ENCODE data around the gene ZNF333. TPM values are rescaled to one million over a fixed set of nuclear protein-coding genes. Genes with fewer than 3 reads are reported as not detected.

ZNF333 gene
- total RNA-seq, 2 donors from 2014 or later: 14.2 to 18.2 TPM

DNA sequence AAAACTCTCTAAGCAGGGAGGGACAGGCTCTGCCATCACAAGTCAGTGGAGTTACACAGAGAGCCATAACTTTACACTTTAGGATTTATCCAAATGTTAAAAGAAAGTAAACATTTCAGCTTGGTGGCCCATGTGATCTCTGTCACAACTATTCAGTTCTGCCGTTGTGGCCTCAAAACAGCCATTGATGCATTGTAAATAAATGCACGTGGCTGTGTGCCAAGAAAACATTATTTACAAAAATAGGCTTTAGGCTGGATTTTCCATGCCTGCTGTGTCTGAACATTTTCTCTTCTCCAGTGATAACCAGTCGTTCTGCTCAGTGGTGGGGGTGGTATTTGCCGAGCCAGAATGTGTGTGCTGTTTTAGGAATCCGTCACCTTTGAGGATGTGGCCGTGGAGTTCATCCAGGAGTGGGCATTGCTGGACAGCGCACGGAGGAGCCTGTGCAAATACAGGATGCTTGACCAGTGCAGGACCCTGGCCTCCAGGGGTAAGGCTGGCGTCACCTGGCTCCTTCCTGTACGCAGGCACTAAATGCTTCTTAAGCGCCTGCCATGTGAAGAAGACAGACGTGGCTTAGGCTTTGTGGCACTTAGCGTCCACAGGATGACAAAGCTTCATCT lies 4.9 kb downstream of the ZNF333 start:
- peaks cover 5 to 9% of the 10 kb centered on the region in 2 donors for H3K36me3 ChIP-seq (replicated peaks in 1 of 2; ENCODE audit: insufficient read depth in 1 of 2, low read depth in 2 of 2)
- 68 to 83% methylated on average over 8 to 13 of the region's 13 CpGs for WGBS, 2 donors
- intact Hi-C loops (cut with DNase I): no loop called here
- no peaks in the 10 kb centered on the region for H3K9me3 ChIP-seq
- DNase-seq: no peak
- H3K27me3 ChIP-seq: no peaks in the 10 kb centered on the region
- ATAC-seq: no peak
- no peak overlapping the region for H3K4me3 ChIP-seq
- H3K4me1 ChIP-seq: peaks cover 9% of the 10 kb centered on the region
- no peak overlapping the region for H3K27ac ChIP-seq
- TF ChIP-seq, protein P1, sequence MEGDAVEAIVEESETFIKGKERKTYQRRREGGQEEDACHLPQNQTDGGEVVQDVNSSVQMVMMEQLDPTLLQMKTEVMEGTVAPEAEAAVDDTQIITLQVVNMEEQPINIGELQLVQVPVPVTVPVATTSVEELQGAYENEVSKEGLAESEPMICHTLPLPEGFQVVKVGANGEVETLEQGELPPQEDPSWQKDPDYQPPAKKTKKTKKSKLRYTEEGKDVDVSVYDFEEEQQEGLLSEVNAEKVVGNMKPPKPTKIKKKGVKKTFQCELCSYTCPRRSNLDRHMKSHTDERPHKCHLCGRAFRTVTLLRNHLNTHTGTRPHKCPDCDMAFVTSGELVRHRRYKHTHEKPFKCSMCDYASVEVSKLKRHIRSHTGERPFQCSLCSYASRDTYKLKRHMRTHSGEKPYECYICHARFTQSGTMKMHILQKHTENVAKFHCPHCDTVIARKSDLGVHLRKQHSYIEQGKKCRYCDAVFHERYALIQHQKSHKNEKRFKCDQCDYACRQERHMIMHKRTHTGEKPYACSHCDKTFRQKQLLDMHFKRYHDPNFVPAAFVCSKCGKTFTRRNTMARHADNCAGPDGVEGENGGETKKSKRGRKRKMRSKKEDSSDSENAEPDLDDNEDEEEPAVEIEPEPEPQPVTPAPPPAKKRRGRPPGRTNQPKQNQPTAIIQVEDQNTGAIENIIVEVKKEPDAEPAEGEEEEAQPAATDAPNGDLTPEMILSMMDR (IDR thresholded peaks at IDR 0.05): no peak
- TF ChIP-seq POLR2A (IDR thresholded peaks at IDR 0.05): no peak

DNA sequence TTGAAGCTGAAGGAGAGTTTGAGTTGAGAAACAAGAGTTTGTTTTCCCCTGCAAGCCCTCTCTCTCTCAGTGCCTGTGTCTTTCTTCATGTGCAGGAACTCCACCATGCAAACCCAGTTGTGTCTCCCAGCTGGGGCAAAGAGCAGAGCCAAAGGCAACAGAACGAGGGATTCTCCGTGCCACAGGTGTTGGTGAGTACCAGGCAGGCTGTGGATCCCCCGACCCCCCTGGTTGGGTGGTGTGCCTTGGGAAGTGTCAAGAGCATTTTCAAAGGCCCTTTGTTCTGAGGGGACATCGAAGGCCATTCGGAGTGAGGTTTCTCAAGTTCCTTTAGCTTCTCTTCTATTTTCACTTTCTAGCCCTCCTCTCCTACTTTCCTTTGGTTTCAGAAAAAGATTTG lies 5.6 kb downstream of the ZNF333 start:
- Histone ChIP-seq H3K4me3 (no peak overlapping the region), H3K27ac (no peak overlapping the region), H3K9me3 (no peaks in the 10 kb centered on the region), H3K4me1 (peaks cover 9% of the 10 kb centered on the region), H3K36me3 (replicated peaks in 1 of 2; ENCODE audit: insufficient read depth in 1 of 2, low read depth in 2 of 2) (peaks cover 5 to 15% of the 10 kb centered on the region in 2 donors), H3K27me3 (no peaks in the 10 kb centered on the region)
- TF ChIP-seq POLR2A (IDR thresholded peaks at IDR 0.05): no peak
- TF ChIP-seq, protein P1 (IDR thresholded peaks at IDR 0.05): no peak
- DNase-seq (no peak), ATAC-seq (no peak)
- intact Hi-C loops (cut with DNase I): no loop called here
- 90 to 93% methylated on average over 5 of the region's 5 CpGs for WGBS, 2 donors

DNA sequence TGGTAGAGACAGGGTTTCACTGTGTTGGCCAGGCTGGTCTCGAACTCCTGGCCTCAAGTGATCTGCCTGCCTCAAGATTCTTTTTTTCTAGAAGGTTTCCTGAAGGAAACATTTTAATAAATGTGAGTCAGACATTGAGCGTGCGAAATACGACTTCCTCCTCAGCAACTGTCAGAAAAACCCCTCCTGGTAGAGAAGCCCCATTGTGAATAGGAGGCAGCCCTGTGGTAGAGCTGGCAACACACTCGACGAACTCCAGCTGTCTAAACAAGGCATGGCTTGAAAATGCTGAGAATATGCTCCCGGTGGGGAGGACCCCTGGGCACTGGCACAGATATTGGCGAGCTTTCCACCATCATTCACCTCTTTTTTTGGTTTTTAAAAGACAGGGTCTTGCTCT lies 9.8 kb downstream of the ZNF333 start:
- Histone ChIP-seq H3K27me3 (no peaks in the 10 kb centered on the region), H3K27ac (no peak overlapping the region), H3K4me3 (no peak overlapping the region), H3K4me1 (no peaks in the 10 kb centered on the region), H3K9me3 (no peaks in the 10 kb centered on the region), H3K36me3 (replicated peaks in 1 of 2; ENCODE audit: insufficient read depth in 1 of 2, low read depth in 2 of 2) (peaks cover 9 to 31% of the 10 kb centered on the region in 2 donors)
- DNase-seq (no peak), ATAC-seq (no peak)
- TF ChIP-seq, protein P1 (IDR thresholded peaks at IDR 0.05): no peak
- TF ChIP-seq POLR2A (IDR thresholded peaks at IDR 0.05): no peak
- WGBS, 2 donors: 85 to 94% methylated on average over 8 of the region's 8 CpGs
- intact Hi-C loops (cut with DNase I): no loop called here

DNA sequence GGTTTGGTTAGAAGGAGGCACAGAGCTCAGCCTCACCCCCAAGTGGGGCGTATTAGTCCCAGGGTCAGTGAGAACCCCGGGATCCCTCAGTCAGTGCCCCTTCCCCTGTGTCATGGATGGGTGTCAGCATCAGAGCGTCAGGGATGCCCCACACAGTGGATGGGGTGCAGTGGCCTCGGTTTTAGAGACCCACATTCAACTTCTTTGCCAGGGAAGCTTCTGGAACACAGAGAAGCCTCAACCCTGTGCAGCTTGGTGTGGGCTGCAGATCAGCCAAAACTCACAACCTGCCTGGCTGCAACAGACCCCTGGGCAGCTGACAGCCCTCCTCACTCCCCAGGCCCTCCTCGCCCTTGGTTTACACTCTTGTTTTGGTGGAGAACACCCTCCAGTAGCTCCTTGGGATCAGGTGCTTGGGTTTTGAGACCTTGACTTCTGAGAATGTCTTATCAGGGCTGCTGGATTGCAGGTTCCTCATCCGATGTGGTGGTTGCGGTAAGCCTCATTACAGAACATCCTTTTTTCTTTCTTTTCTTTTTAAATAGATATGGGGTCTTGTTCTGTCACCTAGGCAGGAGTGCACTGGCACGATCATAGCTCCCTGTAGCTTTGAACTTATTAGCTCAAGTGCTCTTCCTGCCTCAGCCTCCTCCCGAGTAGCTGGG lies 11.0 kb downstream of the ZNF333 start:
- no peak for DNase-seq
- no peaks in the 10 kb centered on the region for H3K27me3 ChIP-seq
- H3K27ac ChIP-seq: no peak overlapping the region
- H3K4me1 ChIP-seq: no peaks in the 10 kb centered on the region
- no peak for ATAC-seq
- WGBS, 2 donors: 91 to 92% methylated on average over 6 to 9 of the region's 9 CpGs
- no peak overlapping the region for H3K4me3 ChIP-seq
- no peak for TF ChIP-seq POLR2A (IDR thresholded peaks at IDR 0.05)
- TF ChIP-seq, protein P1 (IDR thresholded peaks at IDR 0.05): no peak
- intact Hi-C loops (cut with DNase I): no loop called here
- H3K9me3 ChIP-seq: no peaks in the 10 kb centered on the region
- peaks cover 9 to 31% of the 10 kb centered on the region in 2 donors for H3K36me3 ChIP-seq (replicated peaks in 1 of 2; ENCODE audit: insufficient read depth in 1 of 2, low read depth in 2 of 2)

DNA sequence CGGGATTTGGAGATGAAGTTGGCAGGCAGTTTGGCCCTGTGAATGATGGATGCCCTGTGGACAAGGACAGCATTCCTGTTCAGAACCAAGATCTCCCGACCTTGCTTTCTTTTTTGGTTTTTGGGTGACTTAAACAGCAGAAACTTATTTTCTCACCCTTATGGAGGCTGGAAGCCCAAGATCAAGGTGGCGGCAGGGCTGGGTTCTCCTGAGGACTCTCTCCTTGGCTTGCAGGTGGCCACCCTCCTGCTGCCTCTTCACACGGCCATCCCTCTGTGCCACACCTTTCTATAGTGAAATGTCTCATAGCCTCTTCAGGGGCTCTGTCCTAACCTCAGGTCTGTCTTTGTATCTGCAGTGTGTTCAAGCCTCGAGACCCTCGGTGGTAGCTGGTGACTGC lies 14.0 kb downstream of the ZNF333 start:
- intact Hi-C loops (cut with DNase I): no loop called here
- no peaks in the 10 kb centered on the region for H3K27me3 ChIP-seq
- TF ChIP-seq, protein P1 (IDR thresholded peaks at IDR 0.05): no peak
- TF ChIP-seq POLR2A (IDR thresholded peaks at IDR 0.05): no peak
- H3K27ac ChIP-seq: no peak overlapping the region
- H3K9me3 ChIP-seq: no peaks in the 10 kb centered on the region
- ATAC-seq (no peak), DNase-seq (no peak)
- WGBS, 2 donors: 92 to 93% methylated on average over 6 of the region's 6 CpGs
- no peaks in the 10 kb centered on the region for H3K4me1 ChIP-seq
- H3K36me3 ChIP-seq (replicated peaks in 1 of 2; ENCODE audit: insufficient read depth in 1 of 2, low read depth in 2 of 2): peaks cover 24 to 44% of the 10 kb centered on the region in 2 donors
- no peak overlapping the region for H3K4me3 ChIP-seq
